NCI-H2196 (cell line): ENCODE data around the gene CCDC18.
"Not testable (repeated sequence)": the region's sequence is repeated elsewhere in the genome, so short reads cannot be mapped to it uniquely, and the experiment has no call there.

Experiments
- DNase-seq: peaks from one replicate; lab custom pipeline; 2025; ENCODE audit not compliant: unreplicated experiment; lab: John Stamatoyannopoulos, UW

The CCDC18 gene

GRCh38 chr1:93170141-93170678 is 10.3 kb upstream of the CCDC18 start:
- not testable (repeated sequence) for DNase-seq

- no peak for DNase-seq
Measured at GRCh38 chr1:93171549-93172034, 8.9 kb upstream of the CCDC18 start.

- DNase-seq, result no peak
Measured at GRCh38 chr1:93172778-93173177, 7.7 kb upstream of the CCDC18 start.

GRCh38 chr1:93174638-93175037 is 5.9 kb upstream of the CCDC18 start:
- not testable (repeated sequence) for DNase-seq

GRCh38 chr1:93177991-93178390 is 2.5 kb upstream of the CCDC18 start:
- DNase-seq, result no peak

GRCh38 chr1:93178418-93178817 is 2.1 kb upstream of the CCDC18 start:
- DNase-seq, result no peak

GRCh38 chr1:93179886-93180722 is 420 bp upstream of the CCDC18 start, which contains the start of gene TMED5:
Gene TMED5, minus strand, starts transcription at chr1:93180413. Its CDS starts 171 bp downstream, at chr1:93180242.
- DNase-seq, result peak; percentile 98

GRCh38 chr1:93186667-93187066 is 6.1 kb downstream of the CCDC18 start:
- no peak for DNase-seq

GRCh38 chr1:93190432-93190831 is 9.9 kb downstream of the CCDC18 start:
- no peak for DNase-seq

GRCh38 chr1:93194231-93194990 is 13.9 kb downstream of the CCDC18 start:
- DNase-seq, result no peak

- no peak for DNase-seq
Measured at GRCh38 chr1:93196591-93196990, 16.1 kb downstream of the CCDC18 start.

- DNase-seq, result no peak
Measured at GRCh38 chr1:93199150-93199549, 18.6 kb downstream of the CCDC18 start.

GRCh38 chr1:93200086-93200620 is 19.6 kb downstream of the CCDC18 start:
- no peak for DNase-seq

- no peak for DNase-seq
Measured at GRCh38 chr1:93200714-93201113, 20.2 kb downstream of the CCDC18 start.

GRCh38 chr1:93205892-93206566 is 25.5 kb downstream of the CCDC18 start:
- DNase-seq, result no peak

GRCh38 chr1:93206567-93206954 is 26.0 kb downstream of the CCDC18 start:
- DNase-seq, result no peak

GRCh38 chr1:93207211-93207610 is 26.7 kb downstream of the CCDC18 start:
- no peak for DNase-seq

GRCh38 chr1:93215322-93215721 is 34.8 kb downstream of the CCDC18 start:
- DNase-seq, result no peak

GRCh38 chr1:93219443-93219842 is 38.9 kb downstream of the CCDC18 start:
- DNase-seq, result no peak

GRCh38 chr1:93220716-93221115 is 40.2 kb downstream of the CCDC18 start:
- not testable (repeated sequence) for DNase-seq

- DNase-seq, result no peak
Measured at GRCh38 chr1:93221913-93222312, 41.4 kb downstream of the CCDC18 start.
